HL-60 (cell line): ENCODE results near the gene TBX3.

Experiments
- REST ChIP-seq: IDR thresholded peaks from 2 replicates; pipeline ENCODE4 v1.6.1; 2012; ENCODE audit warnings: low read depth; ENCODE audit not compliant: insufficient replicate concordance
- TF ChIP-seq, protein P1 (sequence below): IDR thresholded peaks from one replicate; pipeline ENCODE4 v1.5.1; 2011; ENCODE audit warnings: low read length, control low read depth, inconsistent platforms; ENCODE audit not compliant: insufficient read depth

DNA sequence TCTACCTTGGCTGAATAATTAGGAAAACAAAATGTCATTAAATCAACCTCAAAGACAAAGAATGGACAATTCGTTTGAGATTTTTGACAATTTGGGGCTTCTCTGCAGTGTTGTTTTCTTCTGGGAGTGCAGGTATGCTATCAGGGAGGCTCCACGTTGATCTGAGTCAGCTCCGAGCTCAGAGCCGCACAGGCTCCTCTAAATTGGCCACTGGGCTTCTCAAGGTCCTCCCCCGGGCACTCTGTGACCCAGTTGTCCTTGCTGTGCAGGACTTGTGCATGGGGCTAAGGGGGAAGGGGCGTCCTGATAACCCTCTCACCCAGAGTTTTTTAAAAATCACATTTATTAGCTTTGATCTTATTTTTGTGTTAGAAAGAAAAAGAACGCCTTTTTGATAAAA is 52.7 kb downstream of the TBX3 start:
- TF ChIP-seq, protein P1, sequence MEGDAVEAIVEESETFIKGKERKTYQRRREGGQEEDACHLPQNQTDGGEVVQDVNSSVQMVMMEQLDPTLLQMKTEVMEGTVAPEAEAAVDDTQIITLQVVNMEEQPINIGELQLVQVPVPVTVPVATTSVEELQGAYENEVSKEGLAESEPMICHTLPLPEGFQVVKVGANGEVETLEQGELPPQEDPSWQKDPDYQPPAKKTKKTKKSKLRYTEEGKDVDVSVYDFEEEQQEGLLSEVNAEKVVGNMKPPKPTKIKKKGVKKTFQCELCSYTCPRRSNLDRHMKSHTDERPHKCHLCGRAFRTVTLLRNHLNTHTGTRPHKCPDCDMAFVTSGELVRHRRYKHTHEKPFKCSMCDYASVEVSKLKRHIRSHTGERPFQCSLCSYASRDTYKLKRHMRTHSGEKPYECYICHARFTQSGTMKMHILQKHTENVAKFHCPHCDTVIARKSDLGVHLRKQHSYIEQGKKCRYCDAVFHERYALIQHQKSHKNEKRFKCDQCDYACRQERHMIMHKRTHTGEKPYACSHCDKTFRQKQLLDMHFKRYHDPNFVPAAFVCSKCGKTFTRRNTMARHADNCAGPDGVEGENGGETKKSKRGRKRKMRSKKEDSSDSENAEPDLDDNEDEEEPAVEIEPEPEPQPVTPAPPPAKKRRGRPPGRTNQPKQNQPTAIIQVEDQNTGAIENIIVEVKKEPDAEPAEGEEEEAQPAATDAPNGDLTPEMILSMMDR = no peak
- TF ChIP-seq REST = no peak
